ENCODE data around the gene CCR7. TPM values are rescaled to one million over a fixed set of nuclear protein-coding genes. Genes with fewer than 3 reads are reported as not detected.

Gene CCR7
- total and polyA plus RNA-seq, 2 of the 13 experiments (the other 11 are each of a cell fraction or from before 2014, with no cell fraction given) = 0.04 to 0.53 TPM

- TF ChIP-seq THAP7 (CRISPR knock-in tag; IDR thresholded peaks at IDR 0.05) (no peak; the same call in 1 of the 2 replicates), PHF8 (CRISPR knock-in tag; IDR thresholded peaks at IDR 0.05) (no peak), ZNF740 (CRISPR knock-in tag; IDR thresholded peaks at IDR 0.05) (no peak), BHLHE40 (IDR thresholded peaks at IDR 0.05; ENCODE audit: low read length) (no peak), HNF1A (IDR thresholded peaks at IDR 0.05; ENCODE audit: low read depth) (no peak), HNF1A (CRISPR knock-in tag; IDR thresholded peaks at IDR 0.05; ENCODE audit: borderline replicate concordance) (no peak), PPARG (CRISPR knock-in tag; conservative IDR thresholded peaks at IDR 0.05) (0 out of 2 replicates have a peak, but pooled peaks have one; percentile 15), NPAS2 (CRISPR knock-in tag; IDR thresholded peaks at IDR 0.05; ENCODE audit: borderline replicate concordance) (no peak), SMARCC2 (IDR thresholded peaks at IDR 0.05) (no peak), EZH2 (conservative IDR thresholded peaks at IDR 0.05; ENCODE audit: low read depth, low read length) (no peak), NR0B2 (CRISPR knock-in tag; IDR thresholded peaks at IDR 0.05) (no peak), GMEB2 (CRISPR knock-in tag; IDR thresholded peaks at IDR 0.05; ENCODE audit: low read depth) (no peak), RFXANK (CRISPR knock-in tag; IDR thresholded peaks at IDR 0.05) (no peak), ZNF121 (CRISPR knock-in tag; IDR thresholded peaks at IDR 0.05) (no peak), ZNF7 (CRISPR knock-in tag; IDR thresholded peaks at IDR 0.05) (no peak), PCBP1 (IDR thresholded peaks at IDR 0.05; ENCODE audit: borderline replicate concordance, low read depth, low read length) (no peak), ZNF430 (CRISPR knock-in tag; IDR thresholded peaks at IDR 0.05) (no peak; the same call in 1 of the 2 replicates), HNRNPL (IDR thresholded peaks at IDR 0.05; ENCODE audit: low read depth, low read length) (no peak), UBTF (CRISPR knock-in tag; IDR thresholded peaks at IDR 0.05) (no peak), MAFK (conservative IDR thresholded peaks at IDR 0.05 in 1 of 2, IDR thresholded peaks at IDR 0.05 in 1 of 2; ENCODE audit: low read length in 2 of 2) (no peak)
Observed at GRCh38 chr17:40542558-40543411, 22.5 kb downstream of the CCR7 start (continued).
